ENCODE measurements around the gene COX10.

Gene COX10

DNA sequence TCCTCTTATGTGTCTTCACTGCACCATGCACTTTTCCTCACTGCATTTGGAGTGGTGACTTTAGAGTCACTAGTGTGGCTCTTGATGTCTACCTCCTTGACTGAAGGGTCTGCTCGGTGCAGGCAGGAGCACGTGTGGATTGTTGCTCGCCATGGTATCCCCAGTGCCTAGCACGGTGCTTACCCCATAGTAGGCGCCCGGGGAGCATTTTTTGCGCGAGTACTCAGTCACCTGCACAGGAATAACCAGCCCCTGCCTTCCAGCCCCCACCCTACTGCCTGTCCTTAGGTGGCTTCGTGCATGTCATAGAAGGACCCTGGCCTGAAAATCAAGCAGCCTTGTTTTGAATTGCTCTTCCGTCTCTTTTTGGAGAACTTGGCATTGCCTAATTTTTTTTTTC, 136.1 kb downstream of the COX10 start:
- DNase-seq (ENCODE audit: low read depth): no peak
- no peak overlapping the region for H3K4me3 ChIP-seq (ENCODE audit: low read depth, low read length)
- TF ChIP-seq, protein P1, sequence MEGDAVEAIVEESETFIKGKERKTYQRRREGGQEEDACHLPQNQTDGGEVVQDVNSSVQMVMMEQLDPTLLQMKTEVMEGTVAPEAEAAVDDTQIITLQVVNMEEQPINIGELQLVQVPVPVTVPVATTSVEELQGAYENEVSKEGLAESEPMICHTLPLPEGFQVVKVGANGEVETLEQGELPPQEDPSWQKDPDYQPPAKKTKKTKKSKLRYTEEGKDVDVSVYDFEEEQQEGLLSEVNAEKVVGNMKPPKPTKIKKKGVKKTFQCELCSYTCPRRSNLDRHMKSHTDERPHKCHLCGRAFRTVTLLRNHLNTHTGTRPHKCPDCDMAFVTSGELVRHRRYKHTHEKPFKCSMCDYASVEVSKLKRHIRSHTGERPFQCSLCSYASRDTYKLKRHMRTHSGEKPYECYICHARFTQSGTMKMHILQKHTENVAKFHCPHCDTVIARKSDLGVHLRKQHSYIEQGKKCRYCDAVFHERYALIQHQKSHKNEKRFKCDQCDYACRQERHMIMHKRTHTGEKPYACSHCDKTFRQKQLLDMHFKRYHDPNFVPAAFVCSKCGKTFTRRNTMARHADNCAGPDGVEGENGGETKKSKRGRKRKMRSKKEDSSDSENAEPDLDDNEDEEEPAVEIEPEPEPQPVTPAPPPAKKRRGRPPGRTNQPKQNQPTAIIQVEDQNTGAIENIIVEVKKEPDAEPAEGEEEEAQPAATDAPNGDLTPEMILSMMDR (IDR thresholded peaks at IDR 0.05; ENCODE audit: insufficient read depth, low read depth, low read length, missing control alignments): no peak

DNA sequence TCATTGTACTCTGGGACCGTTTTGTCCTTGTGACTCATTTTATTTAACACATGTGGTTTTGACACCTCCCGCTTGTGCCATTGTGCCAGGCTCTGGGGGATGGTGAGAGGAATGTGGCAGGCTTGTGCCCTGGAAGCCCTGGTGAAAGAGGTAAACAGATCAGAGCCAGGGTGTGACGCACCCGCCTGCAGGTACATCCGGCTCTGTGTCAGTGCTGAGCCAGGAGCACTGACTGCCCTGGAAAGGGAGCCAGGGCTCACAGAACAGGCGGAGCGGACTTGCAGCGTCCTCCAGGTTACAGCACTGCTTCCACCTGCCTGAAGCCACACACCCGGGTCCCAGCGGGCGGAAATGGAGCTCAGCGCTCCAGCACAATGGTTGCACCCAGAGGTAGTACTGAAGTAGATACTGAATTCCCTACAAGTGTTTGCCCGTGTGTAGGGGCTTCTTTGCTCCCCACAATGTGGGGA, 136.7 kb downstream of the COX10 start:
- TF ChIP-seq, protein P1 (IDR thresholded peaks at IDR 0.05; ENCODE audit: insufficient read depth, low read depth, low read length, missing control alignments): no peak
- H3K4me3 ChIP-seq (ENCODE audit: low read depth, low read length): no peak overlapping the region
- no peak for DNase-seq (ENCODE audit: low read depth)

- no peak for DNase-seq (ENCODE audit: low read depth)
- TF ChIP-seq, protein P1 (IDR thresholded peaks at IDR 0.05; ENCODE audit: insufficient read depth, low read depth, low read length, missing control alignments): no peak
- no peak overlapping the region for H3K4me3 ChIP-seq (ENCODE audit: low read depth, low read length)
Measured at GRCh38 chr17:14206891-14207290, 137.6 kb downstream of the COX10 start.

DNA sequence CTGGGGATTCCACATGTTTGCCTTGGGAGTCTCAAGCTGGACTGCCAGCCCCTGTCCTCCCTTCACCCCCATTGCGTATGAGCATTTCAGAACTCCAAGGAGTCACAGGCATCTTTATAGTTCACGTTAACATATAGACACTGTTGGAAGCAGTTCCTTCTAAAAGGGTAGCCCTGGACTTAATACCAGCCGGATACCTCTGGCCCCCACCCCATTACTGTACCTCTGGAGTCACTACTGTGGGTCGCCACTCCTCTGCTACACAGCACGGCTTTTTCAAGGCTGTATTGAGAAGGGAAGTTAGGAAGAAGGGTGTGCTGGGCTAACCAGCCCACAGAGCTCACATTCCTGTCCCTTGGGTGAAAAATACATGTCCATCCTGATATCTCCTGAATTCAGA, 138.5 kb downstream of the COX10 start:
- TF ChIP-seq, protein P1 (IDR thresholded peaks at IDR 0.05; ENCODE audit: insufficient read depth, low read depth, low read length, missing control alignments): no peak
- no peak for DNase-seq (ENCODE audit: low read depth)

GRCh38 chr17:14209215-14209614, 139.9 kb downstream of the COX10 start:
- TF ChIP-seq, protein P1 (IDR thresholded peaks at IDR 0.05; ENCODE audit: insufficient read depth, low read depth, low read length, missing control alignments): no peak
- no peak overlapping the region for H3K4me3 ChIP-seq (ENCODE audit: low read depth, low read length)
- no peak for DNase-seq (ENCODE audit: low read depth)

More for the DNA sequence above, 138.5 kb downstream of the COX10 start:
- no peak overlapping the region for H3K4me3 ChIP-seq (ENCODE audit: low read depth, low read length)

DNA sequence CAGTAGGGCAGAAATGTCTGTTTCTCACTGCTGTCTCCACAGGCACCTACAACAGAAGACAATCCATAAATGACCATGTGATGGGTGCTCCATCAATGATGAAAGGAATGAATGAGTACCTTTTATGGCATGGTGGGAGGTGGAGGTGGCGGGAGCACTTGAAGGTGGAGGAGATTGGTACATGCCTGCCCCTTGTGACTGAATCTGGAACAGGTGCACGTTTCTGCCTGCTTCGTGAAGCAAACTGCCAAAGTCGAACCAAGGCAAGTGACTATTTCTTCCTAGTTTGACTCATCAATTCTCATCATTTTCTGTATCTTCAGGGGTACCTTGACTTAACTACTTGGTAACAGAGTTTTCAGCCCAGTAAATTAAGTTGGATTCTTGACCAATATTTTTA, 141.9 kb downstream of the COX10 start:
- TF ChIP-seq, protein P1 (IDR thresholded peaks at IDR 0.05; ENCODE audit: insufficient read depth, low read depth, low read length, missing control alignments): no peak
- no peak overlapping the region for H3K4me3 ChIP-seq (ENCODE audit: low read depth, low read length)

GRCh38 chr17:14211801-14212200, 142.5 kb downstream of the COX10 start:
- TF ChIP-seq, protein P1 (IDR thresholded peaks at IDR 0.05; ENCODE audit: insufficient read depth, low read depth, low read length, missing control alignments): no peak
- no peak for DNase-seq (ENCODE audit: low read depth)
- no peak overlapping the region for H3K4me3 ChIP-seq (ENCODE audit: low read depth, low read length)

More for the DNA sequence above, 141.9 kb downstream of the COX10 start:
- DNase-seq (ENCODE audit: low read depth): no peak
